A673 (cell line): ENCODE measurements around the gene FRS2.

ENCODE experiments used
- EZH2 ChIP-seq: fragments of 200-600 bp; sonication (generic); IDR thresholded peaks from 2 replicates; pipeline ENCODE4 v1.6.1; 2017; ENCODE audit warnings: borderline replicate concordance, low read depth, mild to moderate bottlenecking, mixed read lengths, antibody characterized with exemption, low read length; ENCODE audit not compliant: poor library complexity, severe bottlenecking
- TF ChIP-seq, protein P1 (sequence below): fragments of 300-800, 200-600 bp; sonication (generic); conservative IDR thresholded peaks from 2 replicates; pipeline ENCODE4 v1.5.1; 2017; ENCODE audit warnings: low read depth, mild to moderate bottlenecking, antibody characterized with exemption, low read length, moderate library complexity, mixed read lengths

DNA sequence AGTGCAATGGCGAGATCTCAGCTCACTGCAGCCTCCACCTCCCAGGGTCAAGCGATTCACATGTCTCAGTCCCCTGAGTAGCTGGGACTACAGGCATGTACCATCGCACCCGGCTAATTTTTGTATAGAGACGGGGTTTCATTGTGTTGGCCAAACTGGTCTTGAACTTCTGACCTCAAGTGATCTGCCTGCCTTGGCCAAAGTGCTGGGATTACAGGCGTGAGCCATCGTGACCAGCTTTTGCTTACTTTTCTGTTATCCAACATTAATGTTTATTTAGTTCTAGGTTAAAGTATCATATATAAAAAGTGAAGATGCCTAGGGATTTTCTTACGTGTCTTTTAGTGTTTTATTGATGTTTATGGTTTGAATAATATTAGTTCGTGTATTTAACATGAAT, 86.2 kb downstream of the FRS2 start:
- TF ChIP-seq, protein P1, sequence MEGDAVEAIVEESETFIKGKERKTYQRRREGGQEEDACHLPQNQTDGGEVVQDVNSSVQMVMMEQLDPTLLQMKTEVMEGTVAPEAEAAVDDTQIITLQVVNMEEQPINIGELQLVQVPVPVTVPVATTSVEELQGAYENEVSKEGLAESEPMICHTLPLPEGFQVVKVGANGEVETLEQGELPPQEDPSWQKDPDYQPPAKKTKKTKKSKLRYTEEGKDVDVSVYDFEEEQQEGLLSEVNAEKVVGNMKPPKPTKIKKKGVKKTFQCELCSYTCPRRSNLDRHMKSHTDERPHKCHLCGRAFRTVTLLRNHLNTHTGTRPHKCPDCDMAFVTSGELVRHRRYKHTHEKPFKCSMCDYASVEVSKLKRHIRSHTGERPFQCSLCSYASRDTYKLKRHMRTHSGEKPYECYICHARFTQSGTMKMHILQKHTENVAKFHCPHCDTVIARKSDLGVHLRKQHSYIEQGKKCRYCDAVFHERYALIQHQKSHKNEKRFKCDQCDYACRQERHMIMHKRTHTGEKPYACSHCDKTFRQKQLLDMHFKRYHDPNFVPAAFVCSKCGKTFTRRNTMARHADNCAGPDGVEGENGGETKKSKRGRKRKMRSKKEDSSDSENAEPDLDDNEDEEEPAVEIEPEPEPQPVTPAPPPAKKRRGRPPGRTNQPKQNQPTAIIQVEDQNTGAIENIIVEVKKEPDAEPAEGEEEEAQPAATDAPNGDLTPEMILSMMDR, result no peak
- no peak for TF ChIP-seq EZH2
